HepG2 (cell line): ENCODE results near the gene PEMT. TPM values are rescaled to one million over a fixed set of nuclear protein-coding genes. Genes with fewer than 3 reads are reported as not detected.

Source experiments
- ATAC-seq: fragments of 200-7000 bp; cut with Tn5 transposase; 3 replicates; pipeline ENCODE4 v1.9.1; 2020; ENCODE audit warnings: mild to moderate bottlenecking, moderate library complexity
- BruUV-seq: library from RNA; stranded (reverse); fragments of 400-500 nt; replicated peaks from 2 replicates; lab custom pipeline; 2021; lab: Mats Ljungman, UMichigan
- CTCF ChIA-PET: fragments of 300-600 bp; formaldehyde crosslinking; extraction: SDS; loops from one replicate; lab custom pipeline; 2021; ENCODE audit warnings: low total read pairs, inconsistent platforms, low intra/inter-chr PET ratio; lab: Yijun Ruan, JAX
- POLR2A ChIA-PET: fragments of 350-600 bp; sonication (Branson Sonifier 250); formaldehyde crosslinking; loops from one replicate; lab custom pipeline; 2020; ENCODE audit warnings: antibody characterized with exemption, inconsistent platforms; lab: Yijun Ruan, JAX
- DNase-seq: peaks from one replicate; pipeline ENCODE4 v3.0.0-alpha.2; 2015; ENCODE audit warnings: low spot score
- FAIRE-seq: peaks from 3 replicates; lab custom pipeline; 2011; peaks lifted over from hg19 to GRCh38; lab: Jason Lieb, UNC
- H2AFZ ChIP-seq: one replicate; pipeline ENCODE4 v1.6.1; 2011; ENCODE audit warnings: low read length, inconsistent platforms
- H3K27ac ChIP-seq: fragments of 300-600 bp; 3 replicates; pipeline ENCODE4 v1.8.0; 2011; ENCODE audit warnings: mixed run types, mild to moderate bottlenecking, mixed read lengths, low read length, inconsistent platforms; ENCODE audit not compliant: insufficient read depth; ENCODE audit errors: extremely low read length
- H3K27me3 ChIP-seq, 2 experiments: fragments of 200-600 bp in 1 of 2; 2 replicates in 1 of 2; 3 replicates in 1 of 2; pipeline versions ENCODE4 v1.6.0 to v1.8.0; 2011; ENCODE audit warnings: low read length in 2 of 2, mild to moderate bottlenecking in 2 of 2, moderate library complexity in 2 of 2, inconsistent platforms in 1 of 2; ENCODE audit not compliant: insufficient read depth in 2 of 2, control insufficient read depth in 1 of 2
- H3K36me3 ChIP-seq, 2 experiments: fragments of 200-600 bp in 1 of 2; replicated peaks in 1 of 2; 2 replicates in 1 of 2; 3 replicates in 1 of 2; pipeline versions ENCODE4 v1.5.1 to v1.8.0; 2011; ENCODE audit warnings: low read length in 2 of 2, inconsistent platforms in 1 of 2; ENCODE audit not compliant: insufficient read depth in 2 of 2, control insufficient read depth in 1 of 2
- H3K4me1 ChIP-seq: 2 replicates; pipeline ENCODE4 v1.5.1; 2012; ENCODE audit warnings: low read length, inconsistent platforms; ENCODE audit not compliant: insufficient read depth
- H3K4me2 ChIP-seq: 2 replicates; pipeline ENCODE4 v1.6.0; 2011; ENCODE audit warnings: low read depth, low read length, inconsistent platforms
- H3K4me3 ChIP-seq, 3 experiments: fragments of 200-600 bp in 1 of 3; sonication (generic), shearing (Covaris generic) in 1 of 3; replicated peaks in 1 of 3; 2 replicates each; pipeline ENCODE4 v1.5.1; 2011 to 2016; ENCODE audit warnings: low read length in 3 of 3, inconsistent platforms in 2 of 3, low read depth in 2 of 3, mild to moderate bottlenecking in 2 of 3, control low read depth in 1 of 3, mixed read lengths in 1 of 3; ENCODE audit not compliant: insufficient read depth in 1 of 3
- H3K79me2 ChIP-seq: one replicate; pipeline ENCODE4 v1.6.1; 2011; ENCODE audit warnings: low read length, inconsistent platforms; ENCODE audit not compliant: insufficient read depth
- H3K9ac ChIP-seq: 2 replicates; pipeline ENCODE4 v1.6.0; 2011; ENCODE audit warnings: mild to moderate bottlenecking, low read depth, low read length, inconsistent platforms; ENCODE audit not compliant: insufficient read depth
- H3K9me3 ChIP-seq: 2 replicates; pipeline ENCODE4 v1.5.1; 2012; ENCODE audit warnings: mild to moderate bottlenecking, low read length
- H4K20me1 ChIP-seq: 2 replicates; pipeline ENCODE4 v1.6.0; 2011; ENCODE audit warnings: inconsistent platforms, mild to moderate bottlenecking, low read length, moderate library complexity; ENCODE audit not compliant: insufficient read depth
- ARNTL ChIP-seq: sonication (generic); formaldehyde crosslinking; IDR thresholded peaks from 2 replicates; pipeline ENCODE4 v1.4.0; 2020; ENCODE audit warnings: mild to moderate bottlenecking, missing genetic modification reagents
- HOXD1 ChIP-seq: sonication (generic); formaldehyde crosslinking; IDR thresholded peaks from 2 replicates; pipeline ENCODE4 v1.5.0; 2020; ENCODE audit warnings: missing genetic modification reagents
- KLF16 ChIP-seq, 2 experiments: sonication (generic) in 1 of 2; formaldehyde crosslinking in 1 of 2; IDR thresholded peaks; 2 replicates each; pipeline versions ENCODE4 v1.6.1 to v1.8.0; 2016 to 2023; ENCODE audit warnings: missing genetic modification reagents in 2 of 2, missing compliant biosample characterization in 1 of 2
- MED1 ChIP-seq: sonication (generic); formaldehyde crosslinking; IDR thresholded peaks from 2 replicates; pipeline ENCODE4 v1.4.0; 2020; ENCODE audit warnings: missing genetic modification reagents
- MEF2D ChIP-seq: sonication (generic); formaldehyde crosslinking; IDR thresholded peaks from 2 replicates; pipeline ENCODE4 v1.5.1; 2020; ENCODE audit warnings: mild to moderate bottlenecking, missing genetic modification reagents
- NFIC ChIP-seq: IDR thresholded peaks from 2 replicates; pipeline ENCODE4 v1.6.1; 2012; ENCODE audit warnings: mild to moderate bottlenecking, low read length, inconsistent platforms
- SP4 ChIP-seq: sonication (generic); formaldehyde crosslinking; IDR thresholded peaks from 2 replicates; pipeline ENCODE4 v1.8.1; 2023; ENCODE audit warnings: mild to moderate bottlenecking, missing genetic modification reagents
- TAF15 ChIP-seq: fragments of 200-400 bp; formaldehyde crosslinking; IDR thresholded peaks from one replicate; pipeline ENCODE4 v1.6.1; 2018; ENCODE audit warnings: mild to moderate bottlenecking, low read depth, low read length; ENCODE audit not compliant: poor library complexity, severe bottlenecking
- ZBTB44 ChIP-seq: sonication (generic); formaldehyde crosslinking; IDR thresholded peaks from 2 replicates; pipeline ENCODE4 v1.4.0; 2020; ENCODE audit warnings: missing genetic modification reagents
- ZBTB7B ChIP-seq: sonication (generic); formaldehyde crosslinking; IDR thresholded peaks from 2 replicates; pipeline ENCODE4 v1.4.0; 2020; ENCODE audit warnings: missing genetic modification reagents
- ZFP62 ChIP-seq: sonication (generic); formaldehyde crosslinking; IDR thresholded peaks from 2 replicates; pipeline ENCODE4 v1.4.0; 2020; ENCODE audit warnings: missing genetic modification reagents
- ZNF121 ChIP-seq: sonication (generic); formaldehyde crosslinking; IDR thresholded peaks from 2 replicates; pipeline ENCODE4 v1.5.0; 2020; ENCODE audit warnings: mild to moderate bottlenecking, missing genetic modification reagents
- ZNF281 ChIP-seq: sonication (generic); formaldehyde crosslinking; IDR thresholded peaks from 2 replicates; pipeline ENCODE4 v1.4.0; 2020; ENCODE audit warnings: missing genetic modification reagents, borderline replicate concordance
- ZNF333 ChIP-seq: sonication (generic); formaldehyde crosslinking; IDR thresholded peaks from 2 replicates; pipeline ENCODE4 v1.4.0; 2020; ENCODE audit warnings: mild to moderate bottlenecking, missing genetic modification reagents, borderline replicate concordance
- ZNF704 ChIP-seq: sonication (generic); formaldehyde crosslinking; IDR thresholded peaks from 2 replicates; pipeline ENCODE4 v1.8.1; 2023; ENCODE audit warnings: mild to moderate bottlenecking, inconsistent platforms, moderate library complexity, missing genetic modification reagents, borderline replicate concordance
- ZSCAN25 ChIP-seq: sonication (generic); formaldehyde crosslinking; IDR thresholded peaks from 2 replicates; pipeline ENCODE4 v1.8.0; 2022; ENCODE audit warnings: mild to moderate bottlenecking, missing genetic modification reagents
- WGBS: methylation state at CpG from one replicate; pipeline ENCODE4 v1.1.6; 2017; ENCODE audit warnings: low lambda C conversion rate; 5-methylcytosine and 5-hydroxymethylcytosine counted together
- in situ Hi-C: cut with HindIII; loops from 2 replicates; pipeline ENCODE4 v1.10.0; 2017; ENCODE audit warnings: low pct_unique_long_range_greater_than_20kb; ENCODE audit not compliant: extremely low pct_ligation_motif_present
- intact Hi-C: fragments of 100-400 bp; cut with micrococcal nuclease; formaldehyde crosslinking; loops from one replicate; pipeline ENCODE4 v1.10.0; 2022; ENCODE audit not compliant: unreplicated experiment
- polyA plus RNA-seq, 8 experiments: library from polyadenylated mRNA; depleted of rRNA in 3 of 8; stranded (reverse) in 7 of 8; unstranded in 1 of 8; fragments of >200 nt; fragmentation: Illumina TruSeq in 4 of 8; extraction: Trizol in 4 of 8; gene quantifications; 2 replicates each; pipeline versions ENCODE4 v1.2.1 to v1.2.3, GENCODE V29; 2011 to 2016; ENCODE audit warnings: low read depth in 4 of 8, missing spikeins in 1 of 8, mixed read lengths in 1 of 8; ENCODE audit not compliant: insufficient read depth in 1 of 8
- total RNA-seq, 5 experiments: library from RNA; depleted of rRNA; stranded (reverse); fragments of >200 nt; fragmentation: Illumina TruSeq; extraction: Trizol; gene quantifications; 2 replicates each; pipeline ENCODE4 v1.2.3, GENCODE V29; 2016; ENCODE audit warnings: low read depth in 1 of 5

The PEMT gene
- total and polyA plus RNA-seq, 2 of the 13 experiments (the other 11 are each of a cell fraction or from before 2014, with no cell fraction given) = 31.7 to 43.6 TPM

GRCh38 chr17:17582372-17582771 is 9.1 kb downstream of the PEMT start:
- H3K79me2 ChIP-seq = peaks cover 7% of the 10 kb centered on the region
- H3K36me3 ChIP-seq = no peaks in the 10 kb centered on the region; a peak in 1 of 5 replicates
- WGBS = 21% methylated on average over 6 of the region's 6 CpGs
- ATAC-seq (peak; percentile 64), FAIRE-seq (peak; percentile 26), DNase-seq (peak; percentile 37)
- no peaks in the 10 kb centered on the region for H3K27me3 ChIP-seq
- no peaks in the 10 kb centered on the region for H4K20me1 ChIP-seq
- no TSS peak for BruUV-seq
- H2AFZ ChIP-seq = no peak overlapping the region
- intact Hi-C loops = loop anchor here (1.0 kb wide), 1 partner anchor 8 kb away; no protein-coding TSS in a partner anchor
- peaks cover 59% of the 10 kb centered on the region for H3K4me1 ChIP-seq
- ChIA-PET POLR2A (interaction anchor here (0.8 to 5.3 kb wide), 4 partner anchors 9 to 86 kb away, joined by 3 to 49 read pairs (median 22); partner anchors contain the start of genes PEMT and RASD1), CTCF (no interaction called here)
- peak overlapping the region; percentile 94 for H3K27ac ChIP-seq
- peak overlapping the region; percentile 73; the same call in 1 of the 2 replicates for H3K9ac ChIP-seq
- in situ Hi-C loops = no loop called here
- peak overlapping the region; percentile 81 for H3K4me2 ChIP-seq
- no peaks in the 10 kb centered on the region for H3K9me3 ChIP-seq
- peak overlapping the region in 1 of 3 experiments; percentile 55; a peak in 2 of 6 replicates for H3K4me3 ChIP-seq
- TF ChIP-seq ZNF704 (CRISPR knock-in tag) = no peak
- TF ChIP-seq MED1 (CRISPR knock-in tag) = no peak
- TF ChIP-seq ZFP62 (CRISPR knock-in tag) = no peak
- no peak for TF ChIP-seq ZBTB7B (CRISPR knock-in tag)
- no peak for TF ChIP-seq ZBTB44 (CRISPR knock-in tag)
- no peak for TF ChIP-seq ZNF333 (CRISPR knock-in tag)
- 0 out of 2 replicates have a peak, but pooled peaks have one; percentile 9 for TF ChIP-seq ZNF121
- no peak for TF ChIP-seq NFIC
- TF ChIP-seq MEF2D (CRISPR knock-in tag) = no peak
- no peak for TF ChIP-seq TAF15
- peak; percentile 73 for TF ChIP-seq ARNTL
- TF ChIP-seq KLF16 (CRISPR knock-in tag; IDR thresholded peaks at IDR 0.05) = no peak
- no peak for TF ChIP-seq ZNF281 (CRISPR knock-in tag)
- TF ChIP-seq ZSCAN25 (CRISPR knock-in tag) = peak; percentile 40; the same call in 1 of the 2 replicates
- no peak for TF ChIP-seq SP4 (CRISPR knock-in tag)
- no peak for TF ChIP-seq HOXD1 (CRISPR knock-in tag)
